Caco-2 (cell line): Measurements from ENCODE around the gene TMEM237. TPM values are rescaled to one million over a fixed set of nuclear protein-coding genes. Genes with fewer than 3 reads are reported as not detected.

Experiments used
- BruUV-seq: library from RNA; stranded (reverse); fragments of 400-500 nt; replicated peaks from 2 replicates; lab custom pipeline; 2021; lab: Mats Ljungman, UMichigan
- CTCF ChIA-PET: fragments of 300-600 bp; sonication (Branson Sonifier 250); formaldehyde crosslinking; loops from one replicate; lab custom pipeline; 2022; ENCODE audit warnings: antibody characterized with exemption; lab: Charles Lee
- POLR2A ChIA-PET: fragments of 300-600 bp; sonication (Branson Sonifier 250); formaldehyde crosslinking; loops from one replicate; lab custom pipeline; 2022; ENCODE audit warnings: antibody characterized with exemption; lab: Charles Lee
- DNase-seq, 2 experiments: peaks; one replicate each; pipeline versions ENCODE4 v3.0.0 to v3.0.0-alpha.2; 2020 to 2022
- H3K27me3 ChIP-seq: replicated peaks from 2 replicates; pipeline ENCODE4 v1.6.0; 2011; ENCODE audit warnings: low read length; ENCODE audit not compliant: control insufficient read depth, insufficient read depth
- H3K36me3 ChIP-seq: 2 replicates; pipeline ENCODE4 v1.5.1; 2011; ENCODE audit warnings: low read length; ENCODE audit not compliant: control insufficient read depth, insufficient read depth
- H3K4me1 ChIP-seq: fragments of 250-450 bp; sonication (Bioruptor Pico); 2 replicates; pipeline ENCODE4 v1.5.1; 2020; ENCODE audit warnings: mild to moderate bottlenecking
- H3K4me3 ChIP-seq: 2 replicates; pipeline ENCODE4 v1.5.1; 2011; ENCODE audit warnings: low read depth, mild to moderate bottlenecking, control low read depth, low read length
- H3K9me3 ChIP-seq: fragments of 250-450 bp; sonication (Bioruptor Pico); 2 replicates; pipeline ENCODE4 v1.5.1; 2020; ENCODE audit warnings: mild to moderate bottlenecking, moderate library complexity
- H3K27ac Mint-ChIP-seq: one replicate; pipeline ENCODE4 v1.8.0; 2022; ENCODE audit warnings: mixed read lengths; ENCODE audit not compliant: unreplicated experiment
- H3K27me3 Mint-ChIP-seq: one replicate; pipeline ENCODE4 v1.8.0; 2022; ENCODE audit warnings: mixed read lengths; ENCODE audit not compliant: insufficient read depth, unreplicated experiment
- H3K36me3 Mint-ChIP-seq: one replicate; pipeline ENCODE4 v1.8.0; 2022; ENCODE audit warnings: mild to moderate bottlenecking, mixed read lengths; ENCODE audit not compliant: insufficient read depth, unreplicated experiment
- H3K4me1 Mint-ChIP-seq: one replicate; pipeline ENCODE4 v1.8.0; 2022; ENCODE audit warnings: low read depth, mixed read lengths; ENCODE audit not compliant: unreplicated experiment
- H3K4me3 Mint-ChIP-seq: one replicate; pipeline ENCODE4 v1.8.0; 2022; ENCODE audit warnings: mild to moderate bottlenecking, moderate library complexity, mixed read lengths; ENCODE audit not compliant: unreplicated experiment
- H3K9me3 Mint-ChIP-seq: one replicate; pipeline ENCODE4 v1.8.0; 2022; ENCODE audit warnings: mixed read lengths; ENCODE audit not compliant: unreplicated experiment
- intact Hi-C: fragments of 100-400 bp; cut with micrococcal nuclease; formaldehyde crosslinking; loops from one replicate; pipeline ENCODE4 v1.10.0; 2022; ENCODE audit not compliant: unreplicated experiment
- total RNA-seq: library from RNA; stranded (reverse); gene quantifications from 2 replicates; pipeline ENCODE4 v1.2.3, GENCODE V29; 2022
- TF ChIP-seq, protein P1 (sequence below), 2 experiments: fragments of 200-600 bp in 1 of 2; IDR thresholded peaks; 1 replicate in 1 of 2; 2 replicates in 1 of 2; pipeline versions ENCODE4 v1.5.1 to v1.8.0; 2011 to 2022; ENCODE audit warnings: antibody characterized with exemption in 1 of 2, control low read depth in 1 of 2, inconsistent platforms in 1 of 2, low read depth in 1 of 2, low read length in 1 of 2, mild to moderate bottlenecking in 1 of 2, moderate library complexity in 1 of 2; ENCODE audit not compliant: insufficient read depth in 1 of 2, severe bottlenecking in 1 of 2, unreplicated experiment in 1 of 2

TMEM237 gene
- total RNA-seq, 1 experiment from 2014 or later = 26.5 TPM

DNA sequence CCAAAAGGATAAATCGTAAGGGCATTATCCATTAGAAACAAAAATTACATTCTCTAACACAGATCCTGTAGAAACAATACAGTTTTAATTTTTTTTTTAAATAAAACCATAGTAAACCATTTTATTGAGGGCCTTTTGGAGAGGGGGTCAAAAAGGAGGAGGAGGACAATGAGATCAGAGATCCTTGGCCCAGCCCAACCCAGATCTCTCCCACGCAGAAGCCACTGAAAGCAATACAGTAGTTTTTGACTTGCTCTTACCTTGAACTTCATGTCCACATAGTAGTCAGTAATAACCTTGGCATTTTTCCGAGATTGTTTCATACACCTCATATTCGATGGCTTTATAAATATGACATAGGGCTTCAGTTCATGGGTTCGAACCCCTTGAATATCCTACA lies 4.1 kb upstream of the TMEM237 start:
- Histone ChIP-seq H3K4me1 (no peaks in the 10 kb centered on the region), H3K9me3 (no peaks in the 10 kb centered on the region), H3K4me3 (no peak overlapping the region), H3K27me3 (no peaks in the 10 kb centered on the region), H3K36me3 (no peaks in the 10 kb centered on the region)
- Mint-ChIP-seq H3K36me3 (peaks cover 4% of the 10 kb centered on the region), H3K27ac (no peak overlapping the region), H3K27me3 (peaks cover 4% of the 10 kb centered on the region), H3K4me3 (no peak overlapping the region), H3K4me1 (peaks cover 11% of the 10 kb centered on the region), H3K9me3 (no peaks in the 10 kb centered on the region)
- no peak for DNase-seq
- intact Hi-C loops = loop anchor here (10.0 kb wide), 2 partner anchors 233 to 413 kb away; no protein-coding TSS in a partner anchor
- ChIA-PET CTCF (no interaction called here), POLR2A (no interaction called here)
- BruUV-seq = no TSS peak
- TF ChIP-seq, protein P1, sequence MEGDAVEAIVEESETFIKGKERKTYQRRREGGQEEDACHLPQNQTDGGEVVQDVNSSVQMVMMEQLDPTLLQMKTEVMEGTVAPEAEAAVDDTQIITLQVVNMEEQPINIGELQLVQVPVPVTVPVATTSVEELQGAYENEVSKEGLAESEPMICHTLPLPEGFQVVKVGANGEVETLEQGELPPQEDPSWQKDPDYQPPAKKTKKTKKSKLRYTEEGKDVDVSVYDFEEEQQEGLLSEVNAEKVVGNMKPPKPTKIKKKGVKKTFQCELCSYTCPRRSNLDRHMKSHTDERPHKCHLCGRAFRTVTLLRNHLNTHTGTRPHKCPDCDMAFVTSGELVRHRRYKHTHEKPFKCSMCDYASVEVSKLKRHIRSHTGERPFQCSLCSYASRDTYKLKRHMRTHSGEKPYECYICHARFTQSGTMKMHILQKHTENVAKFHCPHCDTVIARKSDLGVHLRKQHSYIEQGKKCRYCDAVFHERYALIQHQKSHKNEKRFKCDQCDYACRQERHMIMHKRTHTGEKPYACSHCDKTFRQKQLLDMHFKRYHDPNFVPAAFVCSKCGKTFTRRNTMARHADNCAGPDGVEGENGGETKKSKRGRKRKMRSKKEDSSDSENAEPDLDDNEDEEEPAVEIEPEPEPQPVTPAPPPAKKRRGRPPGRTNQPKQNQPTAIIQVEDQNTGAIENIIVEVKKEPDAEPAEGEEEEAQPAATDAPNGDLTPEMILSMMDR (IDR thresholded peaks at IDR 0.05; ENCODE audit: insufficient read depth in 1 of 2, low read depth in 1 of 2, low read length in 1 of 2, severe bottlenecking in 1 of 2, unreplicated experiment in 1 of 2) = no peak

DNA sequence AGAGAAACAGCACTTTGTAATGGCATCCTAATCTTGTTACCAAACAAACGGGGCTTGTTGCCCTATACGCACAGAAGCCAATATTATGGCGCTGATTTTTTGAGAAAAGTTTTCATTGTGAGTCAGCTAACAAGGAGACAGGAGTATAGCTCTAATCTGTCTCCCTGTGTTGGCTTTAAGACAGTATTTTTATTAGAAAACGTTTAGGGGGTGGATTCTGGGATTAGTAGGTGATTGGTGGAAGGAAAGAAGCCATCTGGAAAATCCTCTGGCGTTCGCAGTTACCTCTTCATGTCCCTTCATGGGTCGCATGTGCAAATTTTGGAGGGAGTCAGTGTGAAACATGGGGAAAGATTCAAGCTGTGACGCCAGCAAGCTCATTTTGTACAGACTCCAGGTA lies 698 bp upstream of the TMEM237 start:
- CTCF ChIA-PET = no interaction called here
- TF ChIP-seq, protein P1 (IDR thresholded peaks at IDR 0.05; ENCODE audit: insufficient read depth in 1 of 2, low read depth in 1 of 2, low read length in 1 of 2, severe bottlenecking in 1 of 2, unreplicated experiment in 1 of 2) = no peak
- H3K27me3 ChIP-seq = no peaks in the 10 kb centered on the region
- H3K36me3 Mint-ChIP-seq = peaks cover 8% of the 10 kb centered on the region
- H3K4me3 Mint-ChIP-seq = peak overlapping the region; percentile 92
- no peak overlapping the region; the same call in 1 of the 2 replicates for H3K4me3 ChIP-seq
- intact Hi-C loops = loop anchor here (10.0 kb wide), 2 partner anchors 229 to 409 kb away; no protein-coding TSS in a partner anchor
- no peaks in the 10 kb centered on the region for H3K4me1 ChIP-seq
- H3K9me3 Mint-ChIP-seq = no peaks in the 10 kb centered on the region
- DNase-seq = no peak
- no peaks in the 10 kb centered on the region for H3K36me3 ChIP-seq
- H3K4me1 Mint-ChIP-seq = peaks cover 18% of the 10 kb centered on the region
- H3K9me3 ChIP-seq = no peaks in the 10 kb centered on the region
- H3K27me3 Mint-ChIP-seq = no peaks in the 10 kb centered on the region
- BruUV-seq = no TSS peak
- POLR2A ChIA-PET = no interaction called here
- peak overlapping the region; percentile 97 for H3K27ac Mint-ChIP-seq

DNA sequence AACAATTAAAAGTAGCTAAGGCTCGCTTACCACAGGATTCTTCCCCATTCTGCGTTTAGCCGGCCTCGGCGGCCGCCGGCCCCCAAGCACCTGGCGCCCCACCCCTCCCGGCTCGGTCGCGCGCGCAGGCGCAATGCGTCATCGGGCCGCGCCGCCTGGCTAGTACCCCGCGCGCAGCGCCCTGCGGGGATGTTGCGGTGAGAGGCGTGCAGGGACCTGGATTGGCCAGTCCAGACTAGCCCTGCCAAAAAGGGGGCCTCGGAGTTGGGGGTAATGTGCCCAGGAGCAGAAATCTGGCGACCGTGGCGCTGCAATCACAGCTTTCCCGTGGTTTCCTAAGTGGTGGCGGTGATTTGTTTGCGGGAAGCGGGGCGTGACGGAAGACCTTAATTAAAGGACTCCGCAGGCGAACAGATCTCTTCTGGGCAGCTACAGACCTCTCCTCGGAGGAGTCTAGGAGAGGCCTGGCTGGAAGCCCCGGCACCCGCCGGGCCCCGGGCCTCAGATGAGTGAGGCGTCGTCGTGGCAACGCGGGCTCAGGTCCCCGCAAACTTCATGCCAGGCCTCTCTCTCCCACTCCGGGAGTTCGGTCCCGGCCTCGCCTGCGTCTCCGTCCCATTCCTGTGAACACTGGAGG lies 606 bp downstream of the TMEM237 start:
- TF ChIP-seq, protein P1 (IDR thresholded peaks at IDR 0.05; ENCODE audit: insufficient read depth in 1 of 2, low read depth in 1 of 2, low read length in 1 of 2, severe bottlenecking in 1 of 2, unreplicated experiment in 1 of 2) = no peak
- intact Hi-C loops = loop anchor here (1.0 to 10.0 kb wide), 4 partner anchors 84 to 408 kb away; partner anchors contain the start of genes STRADB and TRAK2
- Histone ChIP-seq H3K4me1 (no peaks in the 10 kb centered on the region), H3K9me3 (no peaks in the 10 kb centered on the region), H3K36me3 (no peaks in the 10 kb centered on the region), H3K27me3 (no peaks in the 10 kb centered on the region), H3K4me3 (peak overlapping the region; percentile 64)
- no peaks in the 10 kb centered on the region for H3K27me3 Mint-ChIP-seq
- peak; percentile 85 to 94 for DNase-seq
- no peaks in the 10 kb centered on the region for H3K9me3 Mint-ChIP-seq
- POLR2A ChIA-PET = no interaction called here
- TSS peak; percentile 75 for BruUV-seq
- H3K27ac Mint-ChIP-seq = peak overlapping the region; percentile 97
- CTCF ChIA-PET = interaction anchor here (1.5 kb wide), 1 partner anchor 190 kb away, joined by 3 read pairs; no protein-coding TSS in a partner anchor
- H3K36me3 Mint-ChIP-seq = peaks cover 8% of the 10 kb centered on the region
- peaks cover 18% of the 10 kb centered on the region for H3K4me1 Mint-ChIP-seq
- H3K4me3 Mint-ChIP-seq = peak overlapping the region; percentile 92
